HepG2 (cell line): ENCODE results near the gene RPS6KA2. TPM values are rescaled to one million over a fixed set of nuclear protein-coding genes. Genes with fewer than 3 reads are reported as not detected.

Experiments
- ATAC-seq: fragments of 200-7000 bp; cut with Tn5 transposase; 3 replicates; pipeline ENCODE4 v1.9.1; 2020; ENCODE audit warnings: mild to moderate bottlenecking, moderate library complexity
- BruUV-seq: library from RNA; stranded (reverse); fragments of 400-500 nt; replicated peaks from 2 replicates; lab custom pipeline; 2021; lab: Mats Ljungman, UMichigan
- CTCF ChIA-PET: fragments of 300-600 bp; formaldehyde crosslinking; extraction: SDS; loops from one replicate; lab custom pipeline; 2021; ENCODE audit warnings: low total read pairs, inconsistent platforms, low intra/inter-chr PET ratio; lab: Yijun Ruan, JAX
- POLR2A ChIA-PET: fragments of 350-600 bp; sonication (Branson Sonifier 250); formaldehyde crosslinking; loops from one replicate; lab custom pipeline; 2020; ENCODE audit warnings: antibody characterized with exemption, inconsistent platforms; lab: Yijun Ruan, JAX
- DNase-seq: peaks from one replicate; pipeline ENCODE4 v3.0.0-alpha.2; 2015; ENCODE audit warnings: low spot score
- FAIRE-seq: peaks from 3 replicates; lab custom pipeline; 2011; peaks lifted over from hg19 to GRCh38; lab: Jason Lieb, UNC
- H2AFZ ChIP-seq: one replicate; pipeline ENCODE4 v1.6.1; 2011; ENCODE audit warnings: low read length, inconsistent platforms
- H3K27ac ChIP-seq: fragments of 300-600 bp; 3 replicates; pipeline ENCODE4 v1.8.0; 2011; ENCODE audit warnings: mixed run types, mild to moderate bottlenecking, mixed read lengths, low read length, inconsistent platforms; ENCODE audit not compliant: insufficient read depth; ENCODE audit errors: extremely low read length
- H3K27me3 ChIP-seq, 2 experiments: fragments of 200-600 bp in 1 of 2; 2 replicates in 1 of 2; 3 replicates in 1 of 2; pipeline versions ENCODE4 v1.6.0 to v1.8.0; 2011; ENCODE audit warnings: low read length in 2 of 2, mild to moderate bottlenecking in 2 of 2, moderate library complexity in 2 of 2, inconsistent platforms in 1 of 2; ENCODE audit not compliant: insufficient read depth in 2 of 2, control insufficient read depth in 1 of 2
- H3K36me3 ChIP-seq, 2 experiments: fragments of 200-600 bp in 1 of 2; replicated peaks in 1 of 2; 2 replicates in 1 of 2; 3 replicates in 1 of 2; pipeline versions ENCODE4 v1.5.1 to v1.8.0; 2011; ENCODE audit warnings: low read length in 2 of 2, inconsistent platforms in 1 of 2; ENCODE audit not compliant: insufficient read depth in 2 of 2, control insufficient read depth in 1 of 2
- H3K4me1 ChIP-seq: 2 replicates; pipeline ENCODE4 v1.5.1; 2012; ENCODE audit warnings: low read length, inconsistent platforms; ENCODE audit not compliant: insufficient read depth
- H3K4me2 ChIP-seq: 2 replicates; pipeline ENCODE4 v1.6.0; 2011; ENCODE audit warnings: low read depth, low read length, inconsistent platforms
- H3K4me3 ChIP-seq, 3 experiments: fragments of 200-600 bp in 1 of 3; sonication (generic), shearing (Covaris generic) in 1 of 3; replicated peaks in 1 of 3; 2 replicates each; pipeline ENCODE4 v1.5.1; 2011 to 2016; ENCODE audit warnings: low read length in 3 of 3, inconsistent platforms in 2 of 3, low read depth in 2 of 3, mild to moderate bottlenecking in 2 of 3, control low read depth in 1 of 3, mixed read lengths in 1 of 3; ENCODE audit not compliant: insufficient read depth in 1 of 3
- H3K79me2 ChIP-seq: one replicate; pipeline ENCODE4 v1.6.1; 2011; ENCODE audit warnings: low read length, inconsistent platforms; ENCODE audit not compliant: insufficient read depth
- H3K9ac ChIP-seq: 2 replicates; pipeline ENCODE4 v1.6.0; 2011; ENCODE audit warnings: mild to moderate bottlenecking, low read depth, low read length, inconsistent platforms; ENCODE audit not compliant: insufficient read depth
- H3K9me3 ChIP-seq: 2 replicates; pipeline ENCODE4 v1.5.1; 2012; ENCODE audit warnings: mild to moderate bottlenecking, low read length
- H4K20me1 ChIP-seq: 2 replicates; pipeline ENCODE4 v1.6.0; 2011; ENCODE audit warnings: inconsistent platforms, mild to moderate bottlenecking, low read length, moderate library complexity; ENCODE audit not compliant: insufficient read depth
- MATR3 ChIP-seq: sonication (generic); formaldehyde crosslinking; IDR thresholded peaks from 2 replicates; pipeline ENCODE4 v1.4.0; 2020; ENCODE audit warnings: missing genetic modification reagents
- MYNN ChIP-seq: sonication (generic); formaldehyde crosslinking; IDR thresholded peaks from 2 replicates; pipeline ENCODE4 v1.4.0; 2020; ENCODE audit warnings: mild to moderate bottlenecking, low read depth, missing genetic modification reagents
- POLR2AphosphoS2 ChIP-seq: IDR thresholded peaks from 2 replicates; pipeline ENCODE4 v1.6.1; 2011; ENCODE audit warnings: low read depth, low read length, improper control_type of control experiment
- SATB2 ChIP-seq: sonication (generic); formaldehyde crosslinking; IDR thresholded peaks from 2 replicates; pipeline ENCODE4 v1.5.0; 2020; ENCODE audit warnings: missing genetic modification reagents
- SP140L ChIP-seq: sonication (generic); formaldehyde crosslinking; IDR thresholded peaks from 2 replicates; pipeline ENCODE4 v1.4.0; 2020; ENCODE audit warnings: missing genetic modification reagents, borderline replicate concordance
- ZBTB7B ChIP-seq: sonication (generic); formaldehyde crosslinking; IDR thresholded peaks from 2 replicates; pipeline ENCODE4 v1.4.0; 2020; ENCODE audit warnings: missing genetic modification reagents
- ZBTB8A ChIP-seq: sonication (generic); formaldehyde crosslinking; IDR thresholded peaks from 2 replicates; pipeline ENCODE4 v1.4.0; 2020; ENCODE audit warnings: mild to moderate bottlenecking, low read depth, missing genetic modification reagents, borderline replicate concordance
- ZFYVE20 ChIP-seq: sonication (generic); formaldehyde crosslinking; IDR thresholded peaks from 2 replicates; pipeline ENCODE4 v1.8.0; 2023; ENCODE audit warnings: low read depth, mild to moderate bottlenecking, moderate library complexity, missing genetic modification reagents, borderline replicate concordance
- ZNF34 ChIP-seq: sonication (generic); formaldehyde crosslinking; IDR thresholded peaks from 2 replicates; pipeline ENCODE4 v1.4.0; 2020; ENCODE audit warnings: mild to moderate bottlenecking, missing genetic modification reagents, borderline replicate concordance
- ZNF441 ChIP-seq: sonication (generic); formaldehyde crosslinking; IDR thresholded peaks from 2 replicates; pipeline ENCODE4 v1.7.0; 2021; ENCODE audit warnings: missing genetic modification reagents, borderline replicate concordance
- ZNF674 ChIP-seq: sonication (generic); formaldehyde crosslinking; IDR thresholded peaks from 2 replicates; pipeline ENCODE4 v1.5.0; 2020; ENCODE audit warnings: low read depth, mild to moderate bottlenecking, missing genetic modification reagents
- WGBS: methylation state at CpG from one replicate; pipeline ENCODE4 v1.1.6; 2017; ENCODE audit warnings: low lambda C conversion rate; 5-methylcytosine and 5-hydroxymethylcytosine counted together
- in situ Hi-C: cut with HindIII; loops from 2 replicates; pipeline ENCODE4 v1.10.0; 2017; ENCODE audit warnings: low pct_unique_long_range_greater_than_20kb; ENCODE audit not compliant: extremely low pct_ligation_motif_present
- intact Hi-C: fragments of 100-400 bp; cut with micrococcal nuclease; formaldehyde crosslinking; loops from one replicate; pipeline ENCODE4 v1.10.0; 2022; ENCODE audit not compliant: unreplicated experiment
- polyA plus RNA-seq, 8 experiments: library from polyadenylated mRNA; depleted of rRNA in 3 of 8; stranded (reverse) in 7 of 8; unstranded in 1 of 8; fragments of >200 nt; fragmentation: Illumina TruSeq in 4 of 8; extraction: Trizol in 4 of 8; gene quantifications; 2 replicates each; pipeline versions ENCODE4 v1.2.1 to v1.2.3, GENCODE V29; 2011 to 2016; ENCODE audit warnings: low read depth in 4 of 8, missing spikeins in 1 of 8, mixed read lengths in 1 of 8; ENCODE audit not compliant: insufficient read depth in 1 of 8
- total RNA-seq, 5 experiments: library from RNA; depleted of rRNA; stranded (reverse); fragments of >200 nt; fragmentation: Illumina TruSeq; extraction: Trizol; gene quantifications; 2 replicates each; pipeline ENCODE4 v1.2.3, GENCODE V29; 2016; ENCODE audit warnings: low read depth in 1 of 5
- TF ChIP-seq, protein P1 (sequence below): IDR thresholded peaks from 2 replicates; pipeline ENCODE4 v1.6.1; 2018; ENCODE audit warnings: missing genetic modification reagents
- TF ChIP-seq, protein P2 (sequence below): sonication (generic); formaldehyde crosslinking; IDR thresholded peaks from 2 replicates; pipeline ENCODE4 v1.8.1; 2023; ENCODE audit warnings: mild to moderate bottlenecking, inconsistent platforms, moderate library complexity, missing genetic modification reagents, borderline replicate concordance
- TF ChIP-seq, protein P3 (sequence below): sonication (generic); formaldehyde crosslinking; IDR thresholded peaks from 2 replicates; pipeline ENCODE4 v1.4.0; 2020; ENCODE audit warnings: low read depth, missing genetic modification reagents

The RPS6KA2 gene
- total and polyA plus RNA-seq, 2 of the 13 experiments (the other 11 are each of a cell fraction or from before 2014, with no cell fraction given), result 0.22 to 0.38 TPM

DNA sequence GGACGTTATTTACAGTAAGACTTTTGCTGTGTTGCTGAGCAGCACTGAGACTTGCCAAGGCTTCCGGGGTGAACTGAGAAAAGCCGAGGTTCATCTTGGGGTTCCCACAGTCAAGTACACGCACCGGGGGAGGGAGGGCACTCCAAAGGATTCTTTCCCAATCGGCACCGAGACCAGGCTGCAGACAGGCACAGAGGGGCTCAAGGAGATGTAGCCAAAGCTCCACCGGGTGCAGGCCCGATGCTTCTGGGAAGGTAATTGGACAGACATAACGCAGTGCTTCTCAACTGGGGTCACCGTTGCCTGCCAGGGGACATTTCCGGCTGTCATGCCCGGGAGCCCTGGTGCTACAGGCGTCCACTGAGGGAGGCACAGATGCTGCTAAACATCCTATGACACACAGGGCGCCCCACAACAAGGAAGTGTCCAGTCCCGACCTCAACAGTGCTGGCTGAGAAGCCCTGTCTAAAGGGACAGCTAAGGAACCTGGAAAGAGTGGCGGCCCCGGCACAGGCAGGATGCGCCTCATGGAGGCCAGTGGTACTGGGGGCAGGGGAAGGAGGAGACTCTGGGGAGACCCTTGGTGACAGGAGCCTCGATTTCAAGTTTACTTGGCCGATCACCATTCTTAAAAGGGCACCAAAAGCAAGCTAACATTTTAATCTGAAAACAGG lies 133.5 kb downstream of the RPS6KA2 start:
- WGBS, result 24% methylated on average over 12 of the region's 21 CpGs
- TF ChIP-seq MYNN (CRISPR knock-in tag) (no peak), MATR3 (CRISPR knock-in tag) (no peak), SP140L (CRISPR knock-in tag) (no peak), POLR2AphosphoS2 (no peak), ZNF674 (CRISPR knock-in tag) (no peak), ZBTB8A (CRISPR knock-in tag) (no peak), SATB2 (CRISPR knock-in tag) (no peak), ZNF34 (CRISPR knock-in tag) (no peak), ZBTB7B (CRISPR knock-in tag) (no peak), ZNF441 (no peak), ZFYVE20 (CRISPR knock-in tag) (no peak)
- TF ChIP-seq, protein P1, sequence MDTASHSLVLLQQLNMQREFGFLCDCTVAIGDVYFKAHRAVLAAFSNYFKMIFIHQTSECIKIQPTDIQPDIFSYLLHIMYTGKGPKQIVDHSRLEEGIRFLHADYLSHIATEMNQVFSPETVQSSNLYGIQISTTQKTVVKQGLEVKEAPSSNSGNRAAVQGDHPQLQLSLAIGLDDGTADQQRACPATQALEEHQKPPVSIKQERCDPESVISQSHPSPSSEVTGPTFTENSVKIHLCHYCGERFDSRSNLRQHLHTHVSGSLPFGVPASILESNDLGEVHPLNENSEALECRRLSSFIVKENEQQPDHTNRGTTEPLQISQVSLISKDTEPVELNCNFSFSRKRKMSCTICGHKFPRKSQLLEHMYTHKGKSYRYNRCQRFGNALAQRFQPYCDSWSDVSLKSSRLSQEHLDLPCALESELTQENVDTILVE (CRISPR knock-in tag), result no peak
- TF ChIP-seq, protein P2, sequence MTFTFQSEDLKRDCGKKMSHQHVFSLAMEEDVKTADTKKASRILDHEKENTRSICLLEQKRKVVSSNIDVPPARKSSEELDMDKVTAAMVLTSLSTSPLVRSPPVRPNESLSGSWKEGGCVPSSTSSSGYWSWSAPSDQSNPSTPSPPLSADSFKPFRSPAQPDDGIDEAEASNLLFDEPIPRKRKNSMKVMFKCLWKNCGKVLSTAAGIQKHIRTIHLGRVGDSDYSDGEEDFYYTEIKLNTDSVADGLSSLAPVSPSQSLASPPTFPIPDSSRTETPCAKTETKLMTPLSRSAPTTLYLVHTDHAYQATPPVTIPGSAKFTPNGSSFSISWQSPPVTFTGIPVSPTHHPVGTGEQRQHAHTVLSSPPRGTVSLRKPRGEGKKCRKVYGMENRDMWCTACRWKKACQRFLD (CRISPR knock-in tag), result no peak
- TF ChIP-seq, protein P3, sequence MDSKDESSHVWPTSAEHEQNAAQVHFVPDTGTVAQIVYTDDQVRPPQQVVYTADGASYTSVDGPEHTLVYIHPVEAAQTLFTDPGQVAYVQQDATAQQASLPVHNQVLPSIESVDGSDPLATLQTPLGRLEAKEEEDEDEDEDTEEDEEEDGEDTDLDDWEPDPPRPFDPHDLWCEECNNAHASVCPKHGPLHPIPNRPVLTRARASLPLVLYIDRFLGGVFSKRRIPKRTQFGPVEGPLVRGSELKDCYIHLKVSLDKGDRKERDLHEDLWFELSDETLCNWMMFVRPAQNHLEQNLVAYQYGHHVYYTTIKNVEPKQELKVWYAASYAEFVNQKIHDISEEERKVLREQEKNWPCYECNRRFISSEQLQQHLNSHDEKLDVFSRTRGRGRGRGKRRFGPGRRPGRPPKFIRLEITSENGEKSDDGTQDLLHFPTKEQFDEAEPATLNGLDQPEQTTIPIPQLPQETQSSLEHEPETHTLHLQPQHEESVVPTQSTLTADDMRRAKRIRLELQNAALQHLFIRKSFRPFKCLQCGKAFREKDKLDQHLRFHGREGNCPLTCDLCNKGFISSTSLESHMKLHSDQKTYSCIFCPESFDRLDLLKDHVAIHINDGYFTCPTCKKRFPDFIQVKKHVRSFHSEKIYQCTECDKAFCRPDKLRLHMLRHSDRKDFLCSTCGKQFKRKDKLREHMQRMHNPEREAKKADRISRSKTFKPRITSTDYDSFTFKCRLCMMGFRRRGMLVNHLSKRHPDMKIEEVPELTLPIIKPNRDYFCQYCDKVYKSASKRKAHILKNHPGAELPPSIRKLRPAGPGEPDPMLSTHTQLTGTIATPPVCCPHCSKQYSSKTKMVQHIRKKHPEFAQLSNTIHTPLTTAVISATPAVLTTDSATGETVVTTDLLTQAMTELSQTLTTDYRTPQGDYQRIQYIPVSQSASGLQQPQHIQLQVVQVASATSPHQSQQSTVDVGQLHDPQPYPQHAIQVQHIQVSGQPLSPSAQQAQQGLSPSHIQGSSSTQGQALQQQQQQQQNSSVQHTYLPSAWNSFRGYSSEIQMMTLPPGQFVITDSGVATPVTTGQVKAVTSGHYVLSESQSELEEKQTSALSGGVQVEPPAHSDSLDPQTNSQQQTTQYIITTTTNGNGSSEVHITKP (CRISPR knock-in tag), result no peak
- no TSS peak for BruUV-seq
- Histone ChIP-seq H3K9ac (no peak overlapping the region), H3K4me3 (no peak overlapping the region), H4K20me1 (no peaks in the 10 kb centered on the region), H3K27me3 (peaks cover 11 to 84% of the 10 kb centered on the region in 2 experiments; a peak in 4 of 5 replicates), H2AFZ (no peak overlapping the region), H3K4me2 (no peak overlapping the region), H3K4me1 (no peaks in the 10 kb centered on the region), H3K27ac (no peak overlapping the region), H3K79me2 (no peaks in the 10 kb centered on the region), H3K9me3 (no peaks in the 10 kb centered on the region), H3K36me3 (no peaks in the 10 kb centered on the region)
- in situ Hi-C loops (no loop called here), intact Hi-C loops (no loop called here)
- no peak for ATAC-seq
- ChIA-PET CTCF (no interaction called here), POLR2A (no interaction called here)
- no peak for FAIRE-seq
- DNase-seq, result no peak
